Head of caudate nucleus (tissue), 42 donors: ENCODE results near the gene HSH2D.
A peak's percentile ranks its signal among the peaks of the same experiment; 100 is the strongest.

ENCODE experiments used
- DNase-seq, 42 donors: peaks; one replicate each; pipeline versions ENCODE4 v3.0.0 to v3.0.0-alpha.2; 2020 to 2021; ENCODE audit warnings: mixed read lengths in 7 of 42
- intact Hi-C: fragments of 100-400 bp; cut with DNase I; formaldehyde crosslinking; loops from one replicate; pipeline ENCODE4 v1.15.0; 2022

HSH2D gene

GRCh38 chr19:16184665-16185122 is 41.2 kb downstream of the HSH2D start:
- intact Hi-C loops, result loop anchor here (5.0 kb wide), 1 partner anchor 72 kb away; the partner anchor contains the start of gene RAB8A
- peak in 2 of 42 donors; percentile 14 to 20 for DNase-seq

DNA sequence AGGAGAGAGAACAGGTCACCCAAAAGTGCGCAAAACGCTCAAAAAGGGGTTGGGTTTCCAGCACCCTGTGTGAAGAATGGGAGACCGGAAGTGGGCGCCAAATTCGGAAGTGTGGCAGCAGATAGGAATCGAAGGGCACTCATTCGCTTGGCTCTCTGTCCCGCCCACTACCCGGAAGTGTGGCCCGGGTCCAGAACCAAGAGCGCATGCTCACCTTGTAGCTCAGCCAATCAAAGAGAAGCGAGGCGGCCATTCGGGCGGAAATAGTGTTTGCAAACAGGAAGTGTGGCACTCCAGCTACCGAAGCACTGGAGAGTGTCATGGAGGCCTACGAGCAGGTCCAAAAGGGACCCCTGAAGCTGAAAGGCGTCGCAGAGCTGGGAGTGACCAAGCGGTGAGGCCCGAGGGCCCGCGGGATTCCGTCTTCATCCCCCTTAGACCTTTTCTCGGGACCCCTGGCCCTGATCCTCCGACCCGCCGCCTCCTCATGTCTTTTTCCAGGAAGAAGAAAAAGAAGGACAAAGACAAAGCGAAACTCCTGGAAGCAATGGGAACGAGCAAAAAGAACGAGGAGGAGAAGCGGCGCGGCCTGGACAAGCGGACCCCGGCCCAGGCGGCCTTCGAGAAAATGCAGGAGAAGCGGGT is 41.8 kb downstream of the HSH2D start, which contains the start of gene FAM32A:
FAM32A (plus strand) TSS at position 288 of the 645 bp plus-strand sequence; CDS start at position 321, 33 bp downstream.
- peak; percentile 91 to 99 (median 97) for DNase-seq
- intact Hi-C loops, result loop anchor here (5.0 kb wide), 1 partner anchor 73 kb away; the partner anchor contains the start of gene RAB8A

DNA sequence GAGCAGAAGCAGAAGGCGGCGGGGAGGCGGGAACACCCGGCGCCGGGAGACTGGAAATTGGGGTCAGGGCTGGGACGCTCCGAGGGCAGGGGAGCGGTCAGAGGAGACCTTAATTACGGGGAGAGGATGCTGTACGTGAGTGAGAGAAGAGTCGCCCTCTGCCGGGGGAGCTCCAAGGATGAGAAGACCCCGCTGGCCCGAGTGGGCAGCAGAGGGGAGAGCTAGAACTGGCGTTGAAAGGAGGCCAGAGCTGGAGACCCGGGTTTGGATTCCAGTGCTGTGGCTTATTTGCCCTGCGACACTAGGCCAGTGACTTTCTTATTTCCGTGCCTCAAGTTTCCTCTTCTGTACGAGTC is 42.3 kb downstream of the HSH2D start:
- intact Hi-C loops, result loop anchor here (5.0 kb wide), 1 partner anchor 73 kb away; the partner anchor contains the start of gene RAB8A
- DNase-seq, result peak in 35 of 42 donors; percentile 11 to 71 (median 37)

- intact Hi-C loops, result loop anchor here (5.0 kb wide), 1 partner anchor 76 kb away; the partner anchor contains the start of gene RAB8A
Observed at GRCh38 chr19:16188521-16188920, 45.0 kb downstream of the HSH2D start.

DNA sequence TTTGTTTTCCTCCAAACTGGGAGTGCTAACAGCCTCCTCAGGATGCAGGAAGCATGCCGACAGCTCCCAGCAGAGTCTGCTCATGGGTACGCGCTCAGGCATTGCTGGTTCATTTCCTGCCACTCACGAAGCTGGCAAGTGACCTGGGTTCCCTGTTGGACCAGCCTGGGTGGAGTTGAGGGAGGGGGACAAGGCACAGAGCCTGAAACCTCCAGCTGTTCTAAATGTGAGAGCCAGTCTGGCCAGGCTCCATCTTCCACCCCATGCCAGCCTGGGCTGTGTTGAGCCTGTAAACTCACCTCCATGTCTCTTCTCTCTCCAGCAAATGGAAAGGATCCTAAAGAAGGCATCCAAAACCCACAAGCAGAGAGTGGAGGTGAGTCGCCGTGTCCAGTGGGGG is 46.7 kb downstream of the HSH2D start:
- no peak for DNase-seq
- intact Hi-C loops, result no loop called here

More at GRCh38 chr19:16188521-16188920, 45.0 kb downstream of the HSH2D start:
- no peak for DNase-seq

GRCh38 chr19:16190736-16191135 is 47.3 kb downstream of the HSH2D start:
- intact Hi-C loops, result no loop called here
- DNase-seq, result no peak

- no peak for DNase-seq
- intact Hi-C loops, result no loop called here
Observed at GRCh38 chr19:16191216-16191908, 47.9 kb downstream of the HSH2D start.

DNA sequence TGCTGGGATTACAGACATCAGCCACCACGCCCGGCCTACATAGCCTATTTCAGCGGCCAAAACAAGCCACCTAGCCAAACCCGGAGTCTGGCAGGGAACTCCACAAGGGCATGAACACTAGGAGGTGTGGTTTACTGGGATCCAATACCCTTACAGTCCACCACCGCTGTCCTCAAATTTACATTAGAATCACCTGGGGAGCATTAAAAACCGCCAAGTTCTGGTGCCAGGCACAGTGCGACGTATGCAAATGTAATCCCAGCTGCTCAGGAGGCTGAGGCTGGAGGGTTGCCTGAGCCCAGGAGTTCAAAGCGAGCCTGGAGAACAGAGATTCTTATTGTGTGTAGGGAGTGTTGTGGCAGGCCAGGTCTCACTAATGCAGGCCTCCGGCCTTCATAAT is 50.0 kb downstream of the HSH2D start:
- no peak for DNase-seq
- intact Hi-C loops, result no loop called here

DNA sequence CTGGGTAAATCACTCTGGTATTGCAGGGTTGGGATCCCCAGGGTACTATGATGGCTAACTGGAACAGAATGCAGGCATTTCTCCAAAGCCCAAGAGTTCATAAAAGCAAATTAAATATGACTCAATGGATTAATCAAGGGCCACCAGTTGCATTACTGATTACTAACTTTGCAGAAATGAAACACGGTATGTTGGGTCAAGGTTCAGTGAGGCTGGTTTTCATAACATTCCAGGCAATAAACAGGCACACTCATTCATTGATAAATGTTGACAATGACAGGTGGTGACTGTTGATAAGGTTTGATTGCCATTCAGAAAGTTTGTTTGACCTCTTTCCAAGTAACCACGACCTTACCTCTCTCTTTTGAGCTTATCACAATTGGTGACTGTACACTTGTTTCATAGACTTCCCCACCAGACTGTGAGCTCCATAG is 53.7 kb downstream of the HSH2D start:
- intact Hi-C loops, result no loop called here
- no peak for DNase-seq

- peak; percentile 94 to 99 (median 98) for DNase-seq
- intact Hi-C loops, result no loop called here
Observed at GRCh38 chr19:16197622-16198369, 54.3 kb downstream of the HSH2D start, which contains the start of gene AP1M1. Gene AP1M1, plus strand, starts transcription at chr19:16197911. Its CDS starts 116 bp downstream, at chr19:16198027.

GRCh38 chr19:16198370-16198651 is 54.8 kb downstream of the HSH2D start:
- no peak for DNase-seq

GRCh38 chr19:16199275-16199932 is 55.9 kb downstream of the HSH2D start:
- no peak for DNase-seq
- intact Hi-C loops, result no loop called here

More at GRCh38 chr19:16198370-16198651, 54.8 kb downstream of the HSH2D start:
- intact Hi-C loops, result no loop called here

- DNase-seq, result no peak
- intact Hi-C loops, result no loop called here
Observed at GRCh38 chr19:16200038-16201010, 56.8 kb downstream of the HSH2D start.

- no peak for DNase-seq
- intact Hi-C loops, result no loop called here
Observed at GRCh38 chr19:16201011-16201391, 57.5 kb downstream of the HSH2D start.

GRCh38 chr19:16202320-16203255 is 59.1 kb downstream of the HSH2D start:
- intact Hi-C loops, result no loop called here
- peak in 15 of 42 donors; percentile 8 to 57 (median 27) for DNase-seq

GRCh38 chr19:16203256-16204004 is 59.9 kb downstream of the HSH2D start:
- peak in 2 of 42 donors; percentile 13 to 29 for DNase-seq
- intact Hi-C loops, result no loop called here
